SU-DHL-6 (cell line): ENCODE results near the gene GNAQ.

Experiments
- H2AFZ ChIP-seq: fragments of 200-600 bp; sonication (generic); 2 replicates; pipeline ENCODE4 v1.6.1; 2014; ENCODE audit warnings: low read depth, mild to moderate bottlenecking, moderate library complexity, mixed read lengths, antibody characterized with exemption, low read length; ENCODE audit not compliant: severe bottlenecking
- H3F3A ChIP-seq: fragments of 200-600 bp; shearing (Covaris generic); 2 replicates; pipeline ENCODE4 v1.6.0; 2016; ENCODE audit warnings: antibody characterized with exemption, mild to moderate bottlenecking; ENCODE audit not compliant: insufficient read depth
- H3K27ac ChIP-seq: fragments of 200-600 bp; sonication (generic); 2 replicates; pipeline ENCODE4 v1.5.1; 2016; ENCODE audit warnings: low read depth, mild to moderate bottlenecking, low read length, moderate library complexity, mixed read lengths
- H3K27me3 ChIP-seq: fragments of 200-600 bp; sonication (generic), shearing (Covaris generic); 2 replicates; pipeline ENCODE4 v1.6.0; 2014; ENCODE audit warnings: mild to moderate bottlenecking, low read length
- H3K36me3 ChIP-seq: fragments of 200-600 bp; sonication (generic); 2 replicates; pipeline ENCODE4 v1.6.1; 2014; ENCODE audit warnings: mild to moderate bottlenecking, low read length, mixed read lengths
- H3K4me2 ChIP-seq: fragments of 300-600, 200-600 bp; shearing (Covaris generic), sonication (generic); 2 replicates; pipeline ENCODE4 v1.6.0; 2014; ENCODE audit warnings: low read length, low read depth, mild to moderate bottlenecking; ENCODE audit not compliant: poor library complexity, severe bottlenecking
- H3K4me3 ChIP-seq: fragments of 200-600 bp; sonication (generic); 2 replicates; pipeline ENCODE4 v1.5.1; 2014; ENCODE audit warnings: antibody characterized with exemption, low read length, mild to moderate bottlenecking, mixed read lengths; ENCODE audit not compliant: insufficient read depth, poor library complexity, severe bottlenecking
- H3K79me2 ChIP-seq: fragments of 200-600 bp; sonication (generic); 2 replicates; pipeline ENCODE4 v1.6.1; 2014; ENCODE audit warnings: mild to moderate bottlenecking, low read length, moderate library complexity; ENCODE audit not compliant: insufficient read depth
- H3K9ac ChIP-seq: fragments of 200-600 bp; sonication (generic); 2 replicates; pipeline ENCODE4 v1.7.0; 2014; ENCODE audit warnings: mild to moderate bottlenecking, low read length
- H3K9me2 ChIP-seq: fragments of 200-600 bp; sonication (generic); replicated peaks from 2 replicates; pipeline ENCODE4 v1.6.1; 2014; ENCODE audit warnings: low read length; ENCODE audit not compliant: insufficient read depth
- H3K9me3 ChIP-seq: fragments of 200-600 bp; sonication (generic); 2 replicates; pipeline ENCODE4 v1.6.1; 2014; ENCODE audit warnings: low read length, mixed read lengths; ENCODE audit not compliant: insufficient read depth
- H4K20me1 ChIP-seq: fragments of 200-600 bp; sonication (generic); 2 replicates; pipeline ENCODE4 v1.6.1; 2014; ENCODE audit warnings: low read depth, mild to moderate bottlenecking, antibody characterized with exemption, low read length, moderate library complexity, mixed read lengths
- CTCF ChIP-seq: fragments of 200-600 bp; sonication (generic); IDR thresholded peaks from one replicate; pipeline ENCODE4 v1.5.1; 2017; ENCODE audit warnings: antibody characterized with exemption, mild to moderate bottlenecking, low read length, moderate library complexity; ENCODE audit not compliant: insufficient read depth, poor library complexity, severe bottlenecking
- EZH2phosphoT487 ChIP-seq: fragments of 200-600 bp; sonication (generic), shearing (Covaris generic); conservative IDR thresholded peaks from 2 replicates; pipeline ENCODE4 v1.6.1; 2018; ENCODE audit warnings: mild to moderate bottlenecking, antibody characterized with exemption, low read length, moderate library complexity, mixed read lengths

Gene GNAQ

GRCh38 chr9:77960356-77961153 lies 71.1 kb downstream of the GNAQ start:
- no peaks in the 10 kb centered on the region for H3K79me2 ChIP-seq
- H3K4me3 ChIP-seq: no peak overlapping the region
- H3K9ac ChIP-seq: no peak overlapping the region
- no peak overlapping the region for H3K4me2 ChIP-seq
- H4K20me1 ChIP-seq: no peaks in the 10 kb centered on the region
- H2AFZ ChIP-seq: no peak overlapping the region
- no peaks in the 10 kb centered on the region for H3K9me3 ChIP-seq
- H3K27me3 ChIP-seq: no peaks in the 10 kb centered on the region
- H3K9me2 ChIP-seq: no peaks in the 10 kb centered on the region
- no peaks in the 10 kb centered on the region for H3K36me3 ChIP-seq
- TF ChIP-seq CTCF (no peak), EZH2phosphoT487 (no peak)
- no peaks in the 10 kb centered on the region for H3F3A ChIP-seq
- no peak overlapping the region for H3K27ac ChIP-seq

- Histone ChIP-seq H3K79me2 (no peaks in the 10 kb centered on the region), H2AFZ (no peak overlapping the region), H3F3A (no peaks in the 10 kb centered on the region), H3K4me3 (no peak overlapping the region), H3K9me3 (no peaks in the 10 kb centered on the region), H3K4me2 (no peak overlapping the region), H3K9ac (no peak overlapping the region), H3K27ac (no peak overlapping the region), H3K36me3 (no peaks in the 10 kb centered on the region), H3K9me2 (no peaks in the 10 kb centered on the region), H4K20me1 (no peaks in the 10 kb centered on the region), H3K27me3 (no peaks in the 10 kb centered on the region)
- TF ChIP-seq EZH2phosphoT487 (no peak), CTCF (no peak)
Observed at GRCh38 chr9:77959803-77960202, 71.8 kb downstream of the GNAQ start.

- no peak overlapping the region for H3K4me2 ChIP-seq
- H3K79me2 ChIP-seq: no peaks in the 10 kb centered on the region
- H3K27ac ChIP-seq: no peak overlapping the region
- H3K27me3 ChIP-seq: no peaks in the 10 kb centered on the region
- no peaks in the 10 kb centered on the region for H3F3A ChIP-seq
- no peaks in the 10 kb centered on the region for H3K9me3 ChIP-seq
- no peak overlapping the region for H3K4me3 ChIP-seq
- H2AFZ ChIP-seq: no peak overlapping the region
- no peaks in the 10 kb centered on the region for H4K20me1 ChIP-seq
- no peaks in the 10 kb centered on the region for H3K36me3 ChIP-seq
- H3K9me2 ChIP-seq: no peaks in the 10 kb centered on the region
- TF ChIP-seq EZH2phosphoT487 (no peak), CTCF (no peak)
- H3K9ac ChIP-seq: no peak overlapping the region
Observed at GRCh38 chr9:77957652-77958051, 74.0 kb downstream of the GNAQ start.
